GM12891 (cell line): ENCODE measurements around the gene CDC42EP4.

Source experiments
- POLR2A ChIP-seq: IDR thresholded peaks from 2 replicates; pipeline ENCODE4 v1.6.1; 2011; ENCODE audit warnings: low read depth, low read length, control low read depth
- POLR2AphosphoS5 ChIP-seq: IDR thresholded peaks from 2 replicates; pipeline ENCODE4 v1.6.1; 2011; ENCODE audit warnings: low read depth, low read length, control low read depth

DNA sequence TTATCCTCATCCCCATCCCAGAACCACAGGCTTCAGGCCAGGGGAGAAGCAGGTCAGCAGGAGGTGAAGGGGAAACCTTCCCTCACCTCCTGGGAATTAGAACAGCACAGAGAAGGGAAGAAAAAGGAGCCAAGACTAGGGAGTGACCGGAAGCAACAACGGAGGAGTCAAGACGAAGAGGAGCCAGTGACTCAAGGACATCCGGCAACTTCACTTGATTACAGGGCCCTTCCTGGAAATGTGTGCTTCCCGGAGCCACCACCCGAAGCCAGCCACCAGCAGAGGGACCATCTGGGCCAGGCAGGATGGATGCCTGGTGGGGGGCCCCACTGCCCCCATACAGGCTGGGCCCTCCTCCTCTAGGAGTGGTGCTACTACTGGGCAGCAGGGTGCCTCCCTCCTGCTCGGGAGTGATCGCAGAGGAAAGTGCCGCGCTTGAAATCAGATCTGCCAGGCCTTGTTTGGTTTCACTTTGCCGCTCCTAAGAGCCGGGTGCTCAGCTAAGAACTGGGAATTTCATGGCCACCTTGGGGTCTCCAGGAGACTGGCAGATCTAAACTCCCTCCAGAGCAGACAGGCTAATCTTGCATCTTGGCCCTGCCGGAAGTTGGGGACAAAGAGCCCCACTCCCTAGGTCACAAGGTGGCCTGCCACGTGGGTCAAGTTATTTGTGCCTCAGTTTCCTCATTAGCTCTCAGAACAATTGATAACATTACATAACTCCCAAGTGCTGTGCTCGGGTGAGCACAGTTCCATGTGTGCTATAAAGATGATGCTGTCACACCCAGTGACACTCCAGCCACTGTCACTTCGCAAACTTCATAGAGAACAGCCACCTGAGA lies 6.6 kb downstream of the CDC42EP4 start:
- no peak for TF ChIP-seq POLR2A
- no peak for TF ChIP-seq POLR2AphosphoS5
